ENCODE measurements around the gene RSPH9. TPM values are rescaled to one million over a fixed set of nuclear protein-coding genes. Genes with fewer than 3 reads are reported as not detected.

The RSPH9 gene
- total and polyA plus RNA-seq, 2 donors from 2014 or later = 0.16 to 0.45 TPM

GRCh38 chr6:43625393-43625992 lies 19.3 kb upstream of the RSPH9 start:
- no peak overlapping the region for H3K27ac ChIP-seq (ENCODE audit: low read depth in 2 of 2, low read length in 2 of 2)
- no peak for DNase-seq

DNA sequence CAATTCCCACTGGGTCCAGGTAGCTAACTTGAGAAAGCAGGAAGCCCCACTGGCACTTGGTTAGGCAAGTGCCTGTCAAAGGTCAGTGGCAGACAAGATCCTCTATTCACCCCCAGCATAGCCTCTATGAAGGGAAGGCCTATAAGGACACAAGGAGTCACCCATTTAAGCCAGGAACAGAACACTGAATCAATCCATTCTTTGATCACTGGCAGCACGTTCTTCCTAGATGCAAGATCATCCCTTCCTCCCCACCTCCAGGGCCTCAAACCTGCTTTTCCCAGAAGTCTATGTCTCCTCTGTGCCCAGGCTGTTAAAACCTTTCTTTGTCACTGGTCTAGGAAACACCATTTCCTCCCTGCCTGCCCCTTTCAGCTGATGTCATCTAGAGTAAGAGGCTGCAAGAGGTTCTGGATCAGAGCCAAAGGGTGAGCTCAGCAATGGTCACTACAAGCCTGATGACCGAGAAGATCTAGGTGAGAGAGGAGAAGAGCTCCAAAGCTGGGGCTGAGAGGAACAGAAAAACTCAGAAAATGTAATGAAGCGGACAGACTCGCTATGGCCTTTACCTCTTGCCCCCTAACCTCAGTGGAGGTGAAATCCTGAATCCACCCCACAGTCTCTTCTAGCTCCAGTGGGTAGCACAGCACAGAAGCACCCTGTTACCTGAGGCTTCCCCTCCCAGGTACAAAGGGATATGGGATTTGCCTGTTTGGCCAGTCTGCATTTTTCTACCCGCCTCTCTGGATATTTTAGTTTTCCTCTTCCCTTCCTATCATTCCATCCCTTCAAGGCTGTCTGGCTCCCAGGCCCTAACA lies 17.6 kb upstream of the RSPH9 start:
- peaks cover 0 to 12% (median 9%) of the 10 kb centered on the region in 3 donors for H3K4me1 ChIP-seq (ENCODE audit: control insufficient read depth in 2 of 3, insufficient read depth in 2 of 3, low read depth in 1 of 3, low read length in 3 of 3)
- no peaks in the 10 kb centered on the region for H3K27me3 ChIP-seq (ENCODE audit: control insufficient read depth, insufficient read depth, low read length)
- peak in 4 of 5 donors; percentile 30 to 82 (median 60) for DNase-seq
- peak overlapping the region in 2 of 3 donors; percentile 34 to 51 for H3K9ac ChIP-seq (ENCODE audit: low read length in 3 of 3)
- peaks cover 0 to 22% (median 13%) of the 10 kb centered on the region in 3 donors for H3K36me3 ChIP-seq (ENCODE audit: control insufficient read depth in 2 of 3, insufficient read depth in 3 of 3, low read length in 3 of 3)
- H3K9me3 ChIP-seq (ENCODE audit: control insufficient read depth in 2 of 3, insufficient read depth in 1 of 3, low read length in 3 of 3) = no peaks in the 10 kb centered on the region
- no peak for TF ChIP-seq CTCF (IDR thresholded peaks at IDR 0.05; ENCODE audit: borderline replicate concordance, extremely low read depth, insufficient read depth)
- H3K4me3 ChIP-seq (ENCODE audit: low read length in 3 of 3) = peak overlapping the region in 1 of 3 donors; percentile 14
- intact Hi-C loops (cut with DNase I) = no loop called here
- FAIRE-seq = no peak
- peak overlapping the region; percentile 67 to 87 for H3K27ac ChIP-seq (ENCODE audit: low read depth in 2 of 2, low read length in 2 of 2)

More at GRCh38 chr6:43625393-43625992, 19.3 kb upstream of the RSPH9 start:
- peaks cover 0 to 12% (median 9%) of the 10 kb centered on the region in 3 donors for H3K4me1 ChIP-seq (ENCODE audit: control insufficient read depth in 2 of 3, insufficient read depth in 2 of 3, low read depth in 1 of 3, low read length in 3 of 3)
- H3K4me3 ChIP-seq (ENCODE audit: low read length in 3 of 3) = no peak overlapping the region
- FAIRE-seq = no peak
- H3K9ac ChIP-seq (ENCODE audit: low read length in 3 of 3) = no peak overlapping the region
- H3K9me3 ChIP-seq (ENCODE audit: control insufficient read depth in 2 of 3, insufficient read depth in 1 of 3, low read length in 3 of 3) = no peaks in the 10 kb centered on the region
- intact Hi-C loops (cut with DNase I) = no loop called here
- no peak for TF ChIP-seq CTCF (IDR thresholded peaks at IDR 0.05; ENCODE audit: borderline replicate concordance, extremely low read depth, insufficient read depth)
- H3K36me3 ChIP-seq (ENCODE audit: control insufficient read depth in 2 of 3, insufficient read depth in 3 of 3, low read length in 3 of 3) = peaks cover 0 to 30% (median 25%) of the 10 kb centered on the region in 3 donors
- H3K27me3 ChIP-seq (ENCODE audit: control insufficient read depth, insufficient read depth, low read length) = no peaks in the 10 kb centered on the region

GRCh38 chr6:43628393-43629103 lies 16.3 kb upstream of the RSPH9 start:
- peak overlapping the region; percentile 64 to 99 (median 87) for H3K9ac ChIP-seq (ENCODE audit: low read length in 3 of 3)
- peaks cover 0 to 12% (median 9%) of the 10 kb centered on the region in 3 donors for H3K4me1 ChIP-seq (ENCODE audit: control insufficient read depth in 2 of 3, insufficient read depth in 2 of 3, low read depth in 1 of 3, low read length in 3 of 3)
- FAIRE-seq = no peak
- H3K4me3 ChIP-seq (ENCODE audit: low read length in 3 of 3) = peak overlapping the region; percentile 80 to 87 (median 86)
- peaks cover 0 to 16% (median 13%) of the 10 kb centered on the region in 3 donors for H3K36me3 ChIP-seq (ENCODE audit: control insufficient read depth in 2 of 3, insufficient read depth in 3 of 3, low read length in 3 of 3)
- no peak for TF ChIP-seq CTCF (IDR thresholded peaks at IDR 0.05; ENCODE audit: borderline replicate concordance, extremely low read depth, insufficient read depth)
- intact Hi-C loops (cut with DNase I) = no loop called here
- peak; percentile 69 to 91 (median 85) for DNase-seq
- H3K27ac ChIP-seq (ENCODE audit: low read depth in 2 of 2, low read length in 2 of 2) = peak overlapping the region; percentile 88 to 94
- no peaks in the 10 kb centered on the region for H3K9me3 ChIP-seq (ENCODE audit: control insufficient read depth in 2 of 3, insufficient read depth in 1 of 3, low read length in 3 of 3)
- H3K27me3 ChIP-seq (ENCODE audit: control insufficient read depth, insufficient read depth, low read length) = no peaks in the 10 kb centered on the region
